Bronchial epithelial cell (primary cell): ENCODE results near the gene ZNHIT6. TPM values are rescaled to one million over a fixed set of nuclear protein-coding genes. Genes with fewer than 3 reads are reported as not detected.
"Not testable (repeated sequence)": the region's sequence is repeated elsewhere in the genome, so short reads cannot be mapped to it uniquely, and the experiment has no call there.

Experiments used
- DNase-seq: peaks from one replicate; pipeline ENCODE4 v3.0.0-alpha.2; 2010; ENCODE audit warnings: low read depth
- FAIRE-seq: peaks from 2 replicates; lab custom pipeline; 2011; peaks lifted over from hg19 to GRCh38; lab: Jason Lieb, UNC
- H3K27me3 ChIP-seq: 2 replicates; pipeline ENCODE4 v1.5.1; 2011; ENCODE audit warnings: low read length; ENCODE audit not compliant: control insufficient read depth, insufficient read depth
- H3K36me3 ChIP-seq: 2 replicates; pipeline ENCODE4 v1.5.1; 2011; ENCODE audit warnings: low read length; ENCODE audit not compliant: control insufficient read depth, insufficient read depth
- H3K4me3 ChIP-seq: 2 replicates; pipeline ENCODE4 v1.5.1; 2011; ENCODE audit warnings: mild to moderate bottlenecking, low read depth, low read length, control low read depth
- CTCF ChIP-seq: IDR thresholded peaks from 2 replicates; pipeline ENCODE4 v1.5.1; 2011; ENCODE audit warnings: mild to moderate bottlenecking, moderate library complexity, low read length, control low read depth, inconsistent platforms; ENCODE audit not compliant: insufficient read depth, severe bottlenecking
- total RNA-seq: library from RNA; depleted of rRNA; stranded (reverse); fragments of >200 nt; gene quantifications from 2 replicates; pipeline ENCODE4 v1.2.1, GENCODE V29; 2014

Gene ZNHIT6
- total RNA-seq, 1 donor from 2014 or later, result 6.1 TPM

- no peak for TF ChIP-seq CTCF
- DNase-seq, result no peak
- Histone ChIP-seq H3K36me3 (no peaks in the 10 kb centered on the region), H3K4me3 (no peak overlapping the region), H3K27me3 (no peaks in the 10 kb centered on the region)
- no peak for FAIRE-seq
Observed at GRCh38 chr1:85734931-85735330, 26.7 kb upstream of the ZNHIT6 start.

GRCh38 chr1:85718678-85719340 lies 10.6 kb upstream of the ZNHIT6 start:
- DNase-seq (no peak), FAIRE-seq (no peak)
- no peaks in the 10 kb centered on the region for H3K27me3 ChIP-seq
- no peak overlapping the region for H3K4me3 ChIP-seq
- TF ChIP-seq CTCF, result no peak
- H3K36me3 ChIP-seq, result no peaks in the 10 kb centered on the region

- H3K27me3 ChIP-seq, H3K36me3 ChIP-seq, H3K4me3 ChIP-seq, FAIRE-seq, DNase-seq: not testable (repeated sequence)
Observed at GRCh38 chr1:85714418-85715114, 6.3 kb upstream of the ZNHIT6 start.

- Histone ChIP-seq H3K27me3 (no peaks in the 10 kb centered on the region), H3K36me3 (peaks cover 1% of the 10 kb centered on the region), H3K4me3 (peak overlapping the region; percentile 47)
- TF ChIP-seq CTCF, result no peak
- FAIRE-seq (no peak), DNase-seq (no peak)
Observed at GRCh38 chr1:85708829-85709227, 595 bp upstream of the ZNHIT6 start.

- Histone ChIP-seq H3K27me3 (no peaks in the 10 kb centered on the region), H3K36me3 (peaks cover 1% of the 10 kb centered on the region)
Observed at GRCh38 chr1:85707267-85707989, 805 bp downstream of the ZNHIT6 start.

More at GRCh38 chr1:85707267-85707989, 805 bp downstream of the ZNHIT6 start:
- FAIRE-seq (no peak), DNase-seq (peak; percentile 21)
- TF ChIP-seq CTCF, result no peak
- H3K4me3 ChIP-seq, result peak overlapping the region; percentile 47
